CD4-positive, alpha-beta memory T cell (primary cell): ENCODE measurements around the gene SLC35E1. TPM values are rescaled to one million over a fixed set of nuclear protein-coding genes. Genes with fewer than 3 reads are reported as not detected.
A peak's percentile ranks its signal among the peaks of the same experiment; 100 is the strongest.

Experiments
- CTCF ChIA-PET: fragments of 350-600 bp; sonication (Branson Sonifier 250); formaldehyde crosslinking; loops from one replicate; lab custom pipeline; 2021; ENCODE audit warnings: inconsistent platforms; ENCODE audit not compliant: partially characterized antibody; lab: Charles Lee
- POLR2A ChIA-PET: fragments of 350-600 bp; sonication (Branson Sonifier 250); formaldehyde crosslinking; loops from one replicate; lab custom pipeline; 2021; ENCODE audit not compliant: partially characterized antibody; lab: Charles Lee
- DNase-seq, 5 donors: peaks; one replicate each; pipeline versions ENCODE4 v3.0.0 to v3.0.0-alpha.2; 2020 to 2022; ENCODE audit warnings: mixed read lengths in 1 of 5
- H3K27ac ChIP-seq: one replicate; pipeline ENCODE4 v1.7.0; 2013; ENCODE audit warnings: low read depth, low read length
- H3K27me3 ChIP-seq: 2 replicates; pipeline ENCODE4 v1.7.0; 2013; ENCODE audit warnings: mild to moderate bottlenecking, low read length, moderate library complexity; ENCODE audit not compliant: insufficient read depth
- H3K36me3 ChIP-seq: 2 replicates; pipeline ENCODE4 v1.7.0; 2013; ENCODE audit warnings: mild to moderate bottlenecking, low read length, moderate library complexity; ENCODE audit not compliant: insufficient read depth
- H3K4me1 ChIP-seq: 2 replicates; pipeline ENCODE4 v1.7.0; 2013; ENCODE audit warnings: mild to moderate bottlenecking, low read length, moderate library complexity; ENCODE audit not compliant: insufficient read depth
- H3K4me3 ChIP-seq, 2 donors: one replicate each; pipeline ENCODE4 v1.7.0; 2013; ENCODE audit warnings: low read length in 2 of 2, mild to moderate bottlenecking in 1 of 2
- H3K9me3 ChIP-seq, 2 donors: one replicate each; pipeline ENCODE4 v1.7.0; 2013; ENCODE audit warnings: low read length in 2 of 2, control low read depth in 1 of 2; ENCODE audit not compliant: control insufficient read depth in 1 of 2
- H3K27ac Mint-ChIP-seq, 7 donors: one replicate each; pipeline ENCODE4 v1.8.0; 2020 to 2021; ENCODE audit warnings: mixed read lengths in 7 of 7, mild to moderate bottlenecking in 6 of 7, inconsistent platforms in 3 of 7, moderate library complexity in 3 of 7
- H3K27me3 Mint-ChIP-seq, 2 donors: one replicate each; pipeline ENCODE4 v1.8.0; 2020 to 2021; ENCODE audit warnings: mixed read lengths in 2 of 2
- H3K36me3 Mint-ChIP-seq, 2 donors: one replicate each; pipeline ENCODE4 v1.8.0; 2020 to 2021; ENCODE audit warnings: mixed read lengths in 2 of 2, inconsistent platforms in 1 of 2, mild to moderate bottlenecking in 1 of 2
- H3K4me1 Mint-ChIP-seq, 4 donors: one replicate each; pipeline ENCODE4 v1.8.0; 2020 to 2021; ENCODE audit warnings: mixed read lengths in 4 of 4, mild to moderate bottlenecking in 1 of 4
- H3K4me3 Mint-ChIP-seq, 8 donors: one replicate each; pipeline ENCODE4 v1.8.0; 2020 to 2021; ENCODE audit warnings: mixed read lengths in 8 of 8, mild to moderate bottlenecking in 7 of 8, moderate library complexity in 6 of 8, inconsistent platforms in 3 of 8
- H3K9me3 Mint-ChIP-seq, 8 donors: one replicate each; pipeline ENCODE4 v1.8.0; 2020 to 2021; ENCODE audit warnings: mixed read lengths in 8 of 8, mild to moderate bottlenecking in 5 of 8, inconsistent platforms in 3 of 8, moderate library complexity in 1 of 8
- intact Hi-C: fragments of 100-400 bp; cut with micrococcal nuclease; formaldehyde crosslinking; loops from one replicate; pipeline ENCODE4 v1.15.1; 2023
- polyA plus RNA-seq, 2 donors: library from polyadenylated mRNA; unstranded; fragments of 300-500 nt; fragmentation: Illumina TruSeq; gene quantifications; one replicate each; pipeline ENCODE4 v1.2.3, GENCODE V29; 2021
- total RNA-seq, 2 experiments: library from RNA; stranded (reverse); gene quantifications; one replicate each; pipeline ENCODE4 v1.2.3, GENCODE V29; 2021

Gene SLC35E1
- total and polyA plus RNA-seq, 4 experiments from 2014 or later: 15.3 to 38.8 (median 35.3) TPM

DNA sequence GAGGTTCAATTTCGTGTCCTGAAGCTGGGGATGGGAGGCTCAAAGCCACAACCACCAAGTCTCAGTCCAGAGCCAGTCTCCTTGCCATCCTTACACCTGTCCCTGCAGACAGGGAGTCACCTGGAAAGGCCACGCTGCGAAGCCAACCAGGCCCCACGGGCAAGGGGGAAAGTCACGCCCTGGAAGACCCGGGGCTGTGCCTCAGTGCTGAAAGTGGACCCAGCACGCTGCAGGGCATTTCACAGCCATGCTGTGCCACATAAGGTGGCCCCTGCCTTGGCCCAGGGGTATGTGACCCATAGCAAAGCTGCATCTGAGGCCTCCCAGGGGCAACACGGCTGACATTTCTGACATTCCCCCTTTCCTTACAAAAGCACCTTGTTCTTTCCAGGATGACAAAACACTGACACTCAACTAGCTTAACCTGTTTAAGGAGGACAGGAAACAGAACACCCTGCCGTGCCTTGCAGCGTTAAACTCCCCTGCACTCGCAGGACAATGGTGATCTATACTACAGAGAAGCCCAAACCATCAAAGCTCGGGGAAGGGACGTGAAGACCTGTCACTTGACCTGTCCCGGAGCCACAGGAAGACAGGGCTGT, 44.8 kb downstream of the SLC35E1 start:
- H3K27ac ChIP-seq: no peak overlapping the region
- H3K9me3 ChIP-seq: no peaks in the 10 kb centered on the region
- Mint-ChIP-seq H3K36me3 (peaks cover 30 to 65% of the 10 kb centered on the region in 2 donors), H3K9me3 (no peaks in the 10 kb centered on the region), H3K4me3 (no peak overlapping the region), H3K4me1 (peaks cover 0 to 2% (median 0%) of the 10 kb centered on the region in 4 donors), H3K27me3 (no peaks in the 10 kb centered on the region), H3K27ac (peak overlapping the region in 1 of 7 donors; percentile 70)
- intact Hi-C loops: no loop called here
- H3K4me3 ChIP-seq: no peak overlapping the region
- peaks cover 73% of the 10 kb centered on the region for H3K36me3 ChIP-seq
- ChIA-PET CTCF (interaction anchor here (0.6 to 2.3 kb wide), 7 partner anchors 16 to 901 kb away, joined by 3 to 8 read pairs (median 4); partner anchors contain the start of genes SMIM7 and TMEM38A), POLR2A (interaction anchor here (1.3 kb wide), 1 partner anchor 14 kb away, joined by 4 read pairs; no protein-coding TSS in a partner anchor)
- no peaks in the 10 kb centered on the region for H3K4me1 ChIP-seq
- DNase-seq: no peak
- H3K27me3 ChIP-seq: no peaks in the 10 kb centered on the region

DNA sequence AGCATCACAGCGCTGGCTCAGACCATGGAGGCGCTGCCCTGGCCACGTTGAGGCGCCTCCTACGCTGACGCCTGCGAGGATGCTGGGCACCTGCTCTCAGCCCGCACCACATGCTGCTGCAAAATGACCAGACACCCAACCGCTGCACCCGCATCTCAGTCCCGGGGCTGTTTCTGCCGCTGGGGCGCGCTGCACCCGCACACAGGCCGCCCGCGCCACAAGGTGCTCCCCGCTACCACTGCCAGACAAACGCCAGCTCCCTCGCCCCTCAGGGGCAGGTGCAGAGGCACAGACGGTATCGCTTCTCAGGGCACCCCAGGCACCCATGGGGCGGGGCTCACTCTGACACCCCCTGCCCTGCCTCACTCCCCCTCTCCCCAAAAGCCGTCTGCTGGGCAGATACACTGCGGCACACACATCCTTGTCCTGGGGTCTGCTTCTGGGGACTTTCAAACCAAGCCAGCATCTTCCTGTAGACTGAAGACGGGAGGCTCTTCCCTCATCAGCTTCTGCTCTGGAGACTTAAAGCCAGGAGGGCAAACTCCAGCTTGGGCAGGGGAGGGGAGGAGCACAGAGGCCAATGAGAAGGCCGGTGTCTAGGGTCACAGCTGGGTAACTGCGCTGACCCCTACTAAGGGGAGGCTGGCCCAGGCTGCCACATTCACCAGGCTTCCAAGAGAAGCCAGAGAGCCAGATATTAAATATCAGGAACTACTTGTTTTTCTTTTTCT, 46.3 kb downstream of the SLC35E1 start:
- intact Hi-C loops: no loop called here

DNA sequence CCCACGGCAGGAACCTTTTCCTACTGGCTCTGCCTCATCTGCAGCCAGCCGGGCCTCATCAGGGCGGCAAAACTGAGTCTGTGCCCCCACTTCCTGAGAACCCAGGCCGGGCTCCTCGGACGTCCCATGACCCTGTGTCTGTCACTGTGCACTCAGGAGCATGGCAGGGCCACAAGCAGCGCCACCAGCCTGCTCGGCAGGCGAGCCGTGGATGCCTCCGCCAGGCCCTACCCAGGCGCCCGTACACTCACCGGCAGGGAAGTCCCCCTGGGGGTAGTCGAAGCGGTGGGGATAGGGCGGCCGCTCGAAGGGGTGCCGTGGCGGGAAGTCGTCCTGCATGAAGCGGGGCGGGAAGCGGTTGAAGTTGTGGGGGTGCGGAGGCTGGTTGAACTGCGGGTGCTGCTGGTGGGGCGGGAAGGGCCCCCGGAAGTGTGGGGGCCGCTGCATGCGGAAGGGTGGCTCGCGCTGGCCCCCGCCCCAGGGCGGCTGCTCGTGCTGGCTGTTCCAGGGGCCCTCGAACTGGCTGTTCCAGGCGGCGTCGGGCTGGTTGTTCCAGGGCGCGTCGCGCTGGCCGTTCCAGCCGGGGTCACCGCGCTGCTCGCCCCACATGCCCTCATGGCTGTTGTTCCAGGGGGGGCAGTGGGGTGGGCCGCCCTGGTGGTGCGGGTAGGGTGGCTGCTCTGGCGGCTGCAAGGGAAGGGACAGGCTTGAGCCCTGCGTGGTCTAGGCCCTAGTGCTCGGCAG, 47.1 kb downstream of the SLC35E1 start:
- H3K4me3 ChIP-seq: no peak overlapping the region
- POLR2A ChIA-PET: no interaction called here
- intact Hi-C loops: no loop called here

More for the DNA sequence above, 46.3 kb downstream of the SLC35E1 start:
- no peaks in the 10 kb centered on the region for H3K9me3 Mint-ChIP-seq
- no peak overlapping the region for H3K27ac Mint-ChIP-seq
- no peaks in the 10 kb centered on the region for H3K4me1 Mint-ChIP-seq
- no peak overlapping the region for H3K4me3 Mint-ChIP-seq
- Histone ChIP-seq H3K4me1 (no peaks in the 10 kb centered on the region), H3K36me3 (peaks cover 67% of the 10 kb centered on the region), H3K27ac (no peak overlapping the region), H3K27me3 (no peaks in the 10 kb centered on the region), H3K4me3 (no peak overlapping the region), H3K9me3 (no peaks in the 10 kb centered on the region)
- peaks cover 21 to 58% of the 10 kb centered on the region in 2 donors for H3K36me3 Mint-ChIP-seq
- CTCF ChIA-PET: no interaction called here
- H3K27me3 Mint-ChIP-seq: no peaks in the 10 kb centered on the region
- DNase-seq: no peak
- POLR2A ChIA-PET: no interaction called here

DNA sequence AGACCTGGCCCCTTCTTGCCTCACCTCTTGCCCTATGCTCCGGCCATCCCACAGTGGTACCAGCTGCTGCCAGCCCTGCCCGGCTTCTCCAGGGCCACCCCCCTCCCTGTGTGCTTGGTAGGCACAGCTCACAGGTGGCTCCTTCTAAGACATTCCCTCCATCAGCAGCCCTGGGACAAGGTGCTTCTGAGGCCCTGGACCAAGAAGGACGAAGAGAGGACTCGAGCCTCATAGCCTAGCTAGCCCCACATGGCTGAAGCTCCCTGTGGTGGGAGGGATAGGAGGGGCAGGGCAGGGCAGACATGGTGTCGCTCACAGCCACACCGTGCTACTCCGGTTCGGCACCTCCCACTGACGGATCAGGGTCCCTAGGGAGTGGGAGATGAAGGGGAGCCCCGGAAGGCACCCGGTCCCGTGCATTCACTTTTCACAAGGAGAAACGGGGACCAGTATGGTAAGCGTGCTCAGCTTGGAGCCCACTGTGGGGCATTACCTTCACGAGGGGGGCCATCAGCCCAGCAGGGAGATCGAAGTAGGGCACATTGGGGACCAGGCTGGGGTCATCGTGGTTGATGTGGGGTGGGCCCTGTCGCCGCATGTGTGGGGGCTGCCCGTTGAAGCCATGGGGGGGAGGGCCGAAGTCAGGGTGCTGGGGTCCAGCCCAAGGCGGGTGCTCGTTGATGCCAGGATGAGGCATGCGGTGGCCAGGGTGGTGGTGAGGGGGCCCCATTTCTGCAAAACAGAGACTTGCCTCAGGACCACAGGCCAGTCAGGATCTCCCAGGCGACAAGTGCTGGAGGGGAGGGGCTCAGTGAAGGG, 49.4 kb downstream of the SLC35E1 start:
- H3K9me3 Mint-ChIP-seq: no peaks in the 10 kb centered on the region
- intact Hi-C loops: no loop called here
- no peaks in the 10 kb centered on the region for H3K27me3 Mint-ChIP-seq
- CTCF ChIA-PET: interaction anchor here (1.6 kb wide), 1 partner anchor 8 kb away, joined by 3 read pairs; no protein-coding TSS in a partner anchor
- Histone ChIP-seq H3K4me3 (no peak overlapping the region), H3K27me3 (no peaks in the 10 kb centered on the region), H3K4me1 (no peaks in the 10 kb centered on the region), H3K27ac (no peak overlapping the region), H3K36me3 (peaks cover 77% of the 10 kb centered on the region), H3K9me3 (no peaks in the 10 kb centered on the region)
- peak overlapping the region in 1 of 7 donors; percentile 52 for H3K27ac Mint-ChIP-seq
- peaks cover 0 to under 1% (median 0%) of the 10 kb centered on the region in 4 donors for H3K4me1 Mint-ChIP-seq
- DNase-seq: no peak
- H3K4me3 Mint-ChIP-seq: no peak overlapping the region
- H3K36me3 Mint-ChIP-seq: peaks cover 40 to 67% of the 10 kb centered on the region in 2 donors
- POLR2A ChIA-PET: no interaction called here

More for the DNA sequence above, 47.1 kb downstream of the SLC35E1 start:
- no peaks in the 10 kb centered on the region for H3K9me3 Mint-ChIP-seq
- H3K27me3 ChIP-seq: no peaks in the 10 kb centered on the region
- H3K36me3 ChIP-seq: peaks cover 68% of the 10 kb centered on the region
- H3K27ac Mint-ChIP-seq: no peak overlapping the region
- H3K9me3 ChIP-seq: no peaks in the 10 kb centered on the region
- no peaks in the 10 kb centered on the region for H3K4me1 ChIP-seq
- no peak overlapping the region for H3K4me3 Mint-ChIP-seq
- no peak for DNase-seq
- H3K27ac ChIP-seq: no peak overlapping the region
- CTCF ChIA-PET: no interaction called here
- H3K27me3 Mint-ChIP-seq: no peaks in the 10 kb centered on the region
- no peaks in the 10 kb centered on the region for H3K4me1 Mint-ChIP-seq
- peaks cover 28 to 61% of the 10 kb centered on the region in 2 donors for H3K36me3 Mint-ChIP-seq

DNA sequence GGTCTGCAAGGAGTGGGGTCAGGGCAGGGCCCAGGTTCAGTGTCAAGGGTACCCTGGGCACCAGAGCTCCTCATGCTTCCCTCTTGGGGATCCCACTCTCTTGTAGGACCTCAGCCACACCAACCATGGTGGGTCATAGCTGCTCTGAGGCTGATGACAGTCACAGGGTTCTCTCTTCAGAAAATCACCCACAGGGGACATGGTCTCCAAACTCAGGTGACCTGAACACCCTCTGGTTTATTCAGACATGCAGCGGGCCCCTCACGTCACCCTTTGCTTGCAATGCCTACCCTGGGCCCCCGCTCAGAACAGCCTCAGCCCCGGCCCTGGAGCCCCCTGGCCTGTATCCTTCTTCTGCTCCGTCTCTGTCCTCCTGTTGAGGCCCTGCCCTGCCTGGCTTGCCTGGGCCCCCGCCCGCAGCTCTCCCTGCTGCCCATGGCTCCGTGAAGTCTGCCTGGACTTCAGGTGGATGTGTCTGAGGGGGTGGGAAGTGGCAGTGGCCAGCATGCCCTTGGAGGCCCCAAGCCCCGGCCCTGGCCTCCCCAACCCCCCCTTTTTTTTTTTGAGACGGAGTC, 50.4 kb downstream of the SLC35E1 start:
- Histone ChIP-seq H3K27me3 (no peaks in the 10 kb centered on the region), H3K9me3 (no peaks in the 10 kb centered on the region), H3K36me3 (peaks cover 68% of the 10 kb centered on the region), H3K4me3 (no peak overlapping the region), H3K4me1 (no peaks in the 10 kb centered on the region), H3K27ac (no peak overlapping the region)
- Mint-ChIP-seq H3K9me3 (no peaks in the 10 kb centered on the region), H3K27ac (no peak overlapping the region), H3K36me3 (peaks cover 36 to 70% of the 10 kb centered on the region in 2 donors), H3K4me1 (peaks cover 0 to 9% (median 1%) of the 10 kb centered on the region in 4 donors), H3K27me3 (no peaks in the 10 kb centered on the region), H3K4me3 (no peak overlapping the region)
- DNase-seq: no peak
- POLR2A ChIA-PET: no interaction called here
- intact Hi-C loops: no loop called here
- CTCF ChIA-PET: no interaction called here

DNA sequence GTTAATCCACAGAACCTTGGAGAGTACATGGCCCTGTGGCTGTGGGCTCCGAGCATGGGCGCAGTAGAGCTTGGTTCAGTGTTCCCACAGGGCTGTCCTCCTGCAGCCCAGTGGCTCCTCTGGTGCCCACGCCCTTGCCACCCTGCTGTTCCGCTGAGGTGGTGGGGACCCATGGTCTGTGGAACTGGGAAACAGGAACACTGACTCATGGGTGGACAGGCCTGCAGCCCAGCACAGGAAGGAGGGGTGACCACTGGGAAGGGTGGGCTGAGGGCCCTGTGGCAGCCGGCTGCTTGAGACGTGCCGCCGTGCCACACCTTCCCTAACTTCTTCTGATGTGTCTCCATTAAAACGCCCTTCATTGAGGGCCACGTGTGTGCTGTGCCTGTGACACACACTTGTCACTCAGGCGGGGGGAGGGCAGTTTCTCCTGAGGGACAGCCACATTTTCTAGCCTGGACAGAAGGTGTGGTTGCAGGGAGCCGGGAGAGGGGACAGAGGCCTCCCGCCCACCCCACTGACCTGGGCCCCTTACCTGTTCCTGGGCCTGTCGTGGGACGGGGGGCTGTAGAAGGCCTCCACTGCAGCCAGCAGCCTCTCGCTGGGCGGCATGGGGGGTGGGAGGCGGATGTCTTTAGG, 51.1 kb downstream of the SLC35E1 start:
- peaks cover 62% of the 10 kb centered on the region for H3K36me3 ChIP-seq
- ChIA-PET CTCF (no interaction called here), POLR2A (no interaction called here)
- H3K27me3 ChIP-seq: no peaks in the 10 kb centered on the region
- no peaks in the 10 kb centered on the region for H3K27me3 Mint-ChIP-seq
- no peaks in the 10 kb centered on the region for H3K9me3 Mint-ChIP-seq
- no peak overlapping the region for H3K27ac Mint-ChIP-seq
- peaks cover 0 to 9% (median 1%) of the 10 kb centered on the region in 4 donors for H3K4me1 Mint-ChIP-seq
- H3K4me3 Mint-ChIP-seq: no peak overlapping the region
- peaks cover 36 to 66% of the 10 kb centered on the region in 2 donors for H3K36me3 Mint-ChIP-seq
- intact Hi-C loops: no loop called here
- H3K9me3 ChIP-seq: no peaks in the 10 kb centered on the region
- H3K4me3 ChIP-seq: no peak overlapping the region
- H3K27ac ChIP-seq: no peak overlapping the region
- no peaks in the 10 kb centered on the region for H3K4me1 ChIP-seq
- no peak for DNase-seq
